ENCODE data around the gene SLFN5.

Gene SLFN5

DNA sequence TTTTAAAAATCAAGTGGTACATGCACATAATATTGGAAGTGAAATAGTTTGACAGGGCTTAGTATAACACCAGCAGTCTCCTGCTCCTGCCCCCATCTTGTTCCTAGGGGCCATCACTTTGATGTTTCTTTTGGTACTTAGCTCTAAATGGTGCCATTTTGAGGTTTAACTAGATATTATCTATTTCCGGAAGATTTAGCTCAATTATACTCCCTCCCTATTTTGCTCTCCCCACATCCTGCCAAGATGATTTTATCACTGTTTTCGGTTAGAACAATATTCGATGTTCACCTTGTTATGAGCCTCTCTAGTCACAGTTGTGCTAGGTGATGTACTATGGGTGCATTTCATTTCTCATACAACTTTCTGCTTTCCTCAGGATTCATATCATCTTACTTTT, 28.7 kb upstream of the SLFN5 start:
- no peak overlapping the region for H3K4me3 Mint-ChIP-seq
- no peaks in the 10 kb centered on the region for H3K36me3 Mint-ChIP-seq (ENCODE audit: low read depth)
- H3K27me3 Mint-ChIP-seq (ENCODE audit: low read depth): peaks cover 50% of the 10 kb centered on the region
- no peak overlapping the region for H3K27ac Mint-ChIP-seq
- no peaks in the 10 kb centered on the region for H3K9me3 Mint-ChIP-seq
- TF ChIP-seq, protein P1, sequence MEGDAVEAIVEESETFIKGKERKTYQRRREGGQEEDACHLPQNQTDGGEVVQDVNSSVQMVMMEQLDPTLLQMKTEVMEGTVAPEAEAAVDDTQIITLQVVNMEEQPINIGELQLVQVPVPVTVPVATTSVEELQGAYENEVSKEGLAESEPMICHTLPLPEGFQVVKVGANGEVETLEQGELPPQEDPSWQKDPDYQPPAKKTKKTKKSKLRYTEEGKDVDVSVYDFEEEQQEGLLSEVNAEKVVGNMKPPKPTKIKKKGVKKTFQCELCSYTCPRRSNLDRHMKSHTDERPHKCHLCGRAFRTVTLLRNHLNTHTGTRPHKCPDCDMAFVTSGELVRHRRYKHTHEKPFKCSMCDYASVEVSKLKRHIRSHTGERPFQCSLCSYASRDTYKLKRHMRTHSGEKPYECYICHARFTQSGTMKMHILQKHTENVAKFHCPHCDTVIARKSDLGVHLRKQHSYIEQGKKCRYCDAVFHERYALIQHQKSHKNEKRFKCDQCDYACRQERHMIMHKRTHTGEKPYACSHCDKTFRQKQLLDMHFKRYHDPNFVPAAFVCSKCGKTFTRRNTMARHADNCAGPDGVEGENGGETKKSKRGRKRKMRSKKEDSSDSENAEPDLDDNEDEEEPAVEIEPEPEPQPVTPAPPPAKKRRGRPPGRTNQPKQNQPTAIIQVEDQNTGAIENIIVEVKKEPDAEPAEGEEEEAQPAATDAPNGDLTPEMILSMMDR (IDR thresholded peaks at IDR 0.05; ENCODE audit: unreplicated experiment in 3 of 3): no peak
- H3K4me1 Mint-ChIP-seq: no peaks in the 10 kb centered on the region

GRCh38 chr17:35214631-35215273, 28.1 kb upstream of the SLFN5 start:
- Mint-ChIP-seq H3K4me3 (no peak overlapping the region), H3K4me1 (no peaks in the 10 kb centered on the region), H3K36me3 (ENCODE audit: low read depth) (no peaks in the 10 kb centered on the region), H3K27me3 (ENCODE audit: low read depth) (peaks cover 44% of the 10 kb centered on the region), H3K27ac (no peak overlapping the region), H3K9me3 (no peaks in the 10 kb centered on the region)
- TF ChIP-seq, protein P1 (IDR thresholded peaks at IDR 0.05; ENCODE audit: unreplicated experiment in 3 of 3): no peak

DNA sequence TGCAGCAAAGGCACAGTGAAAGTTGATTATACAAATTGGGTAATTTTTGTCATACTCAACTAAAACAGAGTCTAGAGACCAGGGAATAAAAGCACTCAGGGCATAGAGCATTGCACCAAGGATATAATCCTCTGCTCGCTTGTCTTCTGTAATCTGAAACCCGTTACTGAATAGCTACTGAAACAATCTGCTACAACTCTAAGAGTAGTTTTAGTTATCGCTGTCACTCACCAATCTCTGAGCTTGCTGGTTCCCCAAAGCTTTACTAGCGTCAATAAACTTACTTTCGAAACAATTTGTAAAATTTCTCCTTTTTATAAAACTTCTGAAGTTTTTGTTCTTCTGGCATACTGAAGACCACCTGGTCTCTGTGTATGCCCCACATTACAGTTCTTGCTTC, 25.8 kb upstream of the SLFN5 start:
- Mint-ChIP-seq H3K36me3 (ENCODE audit: low read depth) (no peaks in the 10 kb centered on the region), H3K4me1 (no peaks in the 10 kb centered on the region), H3K9me3 (no peaks in the 10 kb centered on the region), H3K27ac (no peak overlapping the region), H3K27me3 (ENCODE audit: low read depth) (peaks cover 45% of the 10 kb centered on the region), H3K4me3 (no peak overlapping the region)
- TF ChIP-seq, protein P1 (IDR thresholded peaks at IDR 0.05; ENCODE audit: unreplicated experiment in 3 of 3): no peak

- no peak overlapping the region for H3K4me3 Mint-ChIP-seq
- H3K27ac Mint-ChIP-seq: no peak overlapping the region
- TF ChIP-seq, protein P1 (IDR thresholded peaks at IDR 0.05; ENCODE audit: unreplicated experiment in 3 of 3): no peak
- H3K36me3 Mint-ChIP-seq (ENCODE audit: low read depth): no peaks in the 10 kb centered on the region
- peaks cover 27% of the 10 kb centered on the region for H3K27me3 Mint-ChIP-seq (ENCODE audit: low read depth)
- no peaks in the 10 kb centered on the region for H3K9me3 Mint-ChIP-seq
- no peaks in the 10 kb centered on the region for H3K4me1 Mint-ChIP-seq
These were observed 24.0 kb upstream of the SLFN5 start for GRCh38 chr17:35218915-35219314.

DNA sequence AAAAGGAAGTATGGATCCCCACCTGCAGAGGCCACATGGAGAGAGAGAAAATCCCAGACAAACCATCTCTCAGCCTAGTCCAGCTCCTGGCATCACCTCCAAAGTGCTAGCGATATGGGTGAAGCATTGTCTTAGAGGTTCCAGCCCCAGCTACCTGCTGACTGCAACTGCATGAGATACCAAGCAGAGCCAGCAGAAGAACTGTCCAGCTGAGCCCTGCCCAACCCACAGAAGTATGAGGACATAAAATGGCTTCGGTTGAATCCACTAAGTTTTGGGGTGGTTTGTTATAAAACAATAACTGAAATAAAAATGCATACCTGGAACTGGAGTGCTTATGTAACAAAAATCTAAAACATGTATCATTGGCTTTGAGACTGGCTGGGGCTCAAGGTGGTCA, 20.4 kb upstream of the SLFN5 start:
- TF ChIP-seq, protein P1 (IDR thresholded peaks at IDR 0.05; ENCODE audit: unreplicated experiment in 3 of 3): no peak

GRCh38 chr17:35224436-35224835, 18.4 kb upstream of the SLFN5 start:
- Mint-ChIP-seq H3K9me3 (no peaks in the 10 kb centered on the region), H3K4me3 (no peak overlapping the region), H3K36me3 (ENCODE audit: low read depth) (no peaks in the 10 kb centered on the region), H3K27me3 (ENCODE audit: low read depth) (peaks cover 11% of the 10 kb centered on the region), H3K4me1 (no peaks in the 10 kb centered on the region), H3K27ac (no peak overlapping the region)
- TF ChIP-seq, protein P1 (IDR thresholded peaks at IDR 0.05; ENCODE audit: unreplicated experiment in 3 of 3): no peak

More for the DNA sequence above, 20.4 kb upstream of the SLFN5 start:
- no peaks in the 10 kb centered on the region for H3K9me3 Mint-ChIP-seq
- no peaks in the 10 kb centered on the region for H3K4me1 Mint-ChIP-seq
- no peak overlapping the region for H3K4me3 Mint-ChIP-seq
- H3K27me3 Mint-ChIP-seq (ENCODE audit: low read depth): peaks cover 11% of the 10 kb centered on the region
- no peak overlapping the region for H3K27ac Mint-ChIP-seq
- H3K36me3 Mint-ChIP-seq (ENCODE audit: low read depth): no peaks in the 10 kb centered on the region
